Measurements from ENCODE around the gene KCNC1. TPM values are rescaled to one million over a fixed set of nuclear protein-coding genes. Genes with fewer than 3 reads are reported as not detected.

The KCNC1 gene
- total RNA-seq, 1 experiment from 2014 or later: 0.04 TPM

DNA sequence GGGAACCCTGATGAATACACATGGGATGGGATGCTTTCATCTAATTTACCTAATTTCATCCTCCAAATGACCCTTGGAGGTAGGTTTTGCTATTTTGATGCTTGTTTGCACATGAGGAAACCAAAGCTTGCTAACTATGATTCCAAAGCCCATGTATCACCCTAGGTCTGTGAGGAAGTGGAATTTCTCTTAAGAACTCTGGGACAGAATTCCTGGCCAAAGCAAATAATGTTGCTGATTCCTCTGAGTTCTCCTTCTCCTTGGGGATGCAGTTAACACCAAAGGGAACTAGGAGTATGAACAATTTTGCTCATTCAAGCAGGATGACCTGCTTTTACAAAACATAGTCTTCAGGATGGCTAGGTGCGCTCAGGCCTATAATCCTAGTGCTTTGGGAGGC lies 80.0 kb downstream of the KCNC1 start:
- Histone ChIP-seq H2BK15ac (ENCODE audit: low read depth, low read length) (no peak overlapping the region), H2AK5ac (ENCODE audit: insufficient read length, low read length) (no peak overlapping the region), H3K56ac (ENCODE audit: insufficient read length, low read depth, low read length) (no peak overlapping the region), H3K79me1 (ENCODE audit: insufficient read depth, low read depth, low read length, poor library complexity, severe bottlenecking) (no peaks in the 10 kb centered on the region), H3K18ac (ENCODE audit: insufficient read length, low read depth, low read length) (no peak overlapping the region), H2AFZ (ENCODE audit: low read length) (no peak overlapping the region), H3K4me1 (ENCODE audit: insufficient read depth, low read length) (no peaks in the 10 kb centered on the region; the same call in 1 of the 2 replicates), H4K20me1 (ENCODE audit: control insufficient read depth, insufficient read depth, insufficient read length) (no peaks in the 10 kb centered on the region), H3K79me2 (ENCODE audit: insufficient read depth, low read length) (no peaks in the 10 kb centered on the region), H3K23me2 (ENCODE audit: insufficient read length, low read depth, low read length, poor library complexity, severe bottlenecking) (no peaks in the 10 kb centered on the region), H4K8ac (replicated peaks; ENCODE audit: insufficient read length, low read depth, low read length) (no peak overlapping the region), H2BK20ac (ENCODE audit: low read depth, low read length, poor library complexity, severe bottlenecking) (no peak overlapping the region), H3K4me2 (ENCODE audit: insufficient read depth, insufficient read length, low read length) (no peak overlapping the region), H3K27me3 (ENCODE audit: insufficient read depth, low read length) (no peaks in the 10 kb centered on the region), H2BK120ac (ENCODE audit: low read depth, low read length, poor library complexity, severe bottlenecking) (no peak overlapping the region), H3K14ac (ENCODE audit: insufficient read depth, low read length) (no peak overlapping the region), H3K4ac (ENCODE audit: low read depth, low read length) (no peak overlapping the region), H2BK5ac (ENCODE audit: insufficient read length, low read length) (no peak overlapping the region), H4K91ac (ENCODE audit: insufficient read length, low read depth, low read length) (no peak overlapping the region), H2BK12ac (ENCODE audit: insufficient read length, low read depth, low read length) (no peak overlapping the region), H3K9ac (ENCODE audit: extremely low read depth, insufficient read length, low read length) (no peak overlapping the region), H3K23ac (ENCODE audit: insufficient read length, low read depth, low read length) (no peak overlapping the region), H3T11ph (ENCODE audit: low read length) (no peak overlapping the region), H4K5ac (ENCODE audit: insufficient read length, low read depth, low read length) (no peak overlapping the region), H3K9me3 (ENCODE audit: control insufficient read depth, low read depth, low read length) (no peaks in the 10 kb centered on the region), H3K27ac (ENCODE audit: insufficient read length, low read depth, low read length) (no peak overlapping the region)
- H3K27me3 Mint-ChIP-seq (ENCODE audit: low read depth): no peaks in the 10 kb centered on the region
- H3K36me3 Mint-ChIP-seq (ENCODE audit: insufficient read depth in 1 of 3, low read depth in 3 of 3): no peaks in the 10 kb centered on the region
- no peak for DNase-seq
- no CpG with 5 or more reads among the region's 1 CpG for WGBS (ENCODE audit: extremely low coverage, insufficient read length, low lambda C conversion rate)
- TF ChIP-seq, protein P1, sequence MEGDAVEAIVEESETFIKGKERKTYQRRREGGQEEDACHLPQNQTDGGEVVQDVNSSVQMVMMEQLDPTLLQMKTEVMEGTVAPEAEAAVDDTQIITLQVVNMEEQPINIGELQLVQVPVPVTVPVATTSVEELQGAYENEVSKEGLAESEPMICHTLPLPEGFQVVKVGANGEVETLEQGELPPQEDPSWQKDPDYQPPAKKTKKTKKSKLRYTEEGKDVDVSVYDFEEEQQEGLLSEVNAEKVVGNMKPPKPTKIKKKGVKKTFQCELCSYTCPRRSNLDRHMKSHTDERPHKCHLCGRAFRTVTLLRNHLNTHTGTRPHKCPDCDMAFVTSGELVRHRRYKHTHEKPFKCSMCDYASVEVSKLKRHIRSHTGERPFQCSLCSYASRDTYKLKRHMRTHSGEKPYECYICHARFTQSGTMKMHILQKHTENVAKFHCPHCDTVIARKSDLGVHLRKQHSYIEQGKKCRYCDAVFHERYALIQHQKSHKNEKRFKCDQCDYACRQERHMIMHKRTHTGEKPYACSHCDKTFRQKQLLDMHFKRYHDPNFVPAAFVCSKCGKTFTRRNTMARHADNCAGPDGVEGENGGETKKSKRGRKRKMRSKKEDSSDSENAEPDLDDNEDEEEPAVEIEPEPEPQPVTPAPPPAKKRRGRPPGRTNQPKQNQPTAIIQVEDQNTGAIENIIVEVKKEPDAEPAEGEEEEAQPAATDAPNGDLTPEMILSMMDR (conservative IDR thresholded peaks at IDR 0.05): no peak
- no peak overlapping the region for H3K4me3 Mint-ChIP-seq
- H3K9me3 Mint-ChIP-seq: no peaks in the 10 kb centered on the region
- no peaks in the 10 kb centered on the region for H3K4me1 Mint-ChIP-seq
- H3K27ac Mint-ChIP-seq: no peak overlapping the region
